ENCODE results near the gene LARP1.

DNA sequence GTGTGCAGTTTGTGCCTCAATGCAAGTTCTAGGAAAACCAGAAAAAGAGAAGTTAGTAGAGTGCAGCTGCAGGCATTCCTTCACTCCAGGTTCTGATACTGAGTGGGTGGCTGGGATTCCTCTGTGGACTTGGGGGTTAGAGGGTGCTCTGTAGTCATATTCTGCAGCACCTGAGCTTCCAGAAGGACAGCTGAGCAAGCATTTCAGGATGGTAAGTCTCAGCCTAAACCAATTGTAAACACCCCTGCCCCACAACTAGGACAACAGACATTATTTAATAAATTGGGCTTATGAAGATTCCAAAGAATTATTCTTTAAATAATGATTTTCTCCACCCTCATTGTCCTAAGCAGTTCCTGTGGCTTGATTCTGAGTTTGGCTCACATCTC lies 86.1 kb downstream of the LARP1 start:
- TF ChIP-seq, protein P1, sequence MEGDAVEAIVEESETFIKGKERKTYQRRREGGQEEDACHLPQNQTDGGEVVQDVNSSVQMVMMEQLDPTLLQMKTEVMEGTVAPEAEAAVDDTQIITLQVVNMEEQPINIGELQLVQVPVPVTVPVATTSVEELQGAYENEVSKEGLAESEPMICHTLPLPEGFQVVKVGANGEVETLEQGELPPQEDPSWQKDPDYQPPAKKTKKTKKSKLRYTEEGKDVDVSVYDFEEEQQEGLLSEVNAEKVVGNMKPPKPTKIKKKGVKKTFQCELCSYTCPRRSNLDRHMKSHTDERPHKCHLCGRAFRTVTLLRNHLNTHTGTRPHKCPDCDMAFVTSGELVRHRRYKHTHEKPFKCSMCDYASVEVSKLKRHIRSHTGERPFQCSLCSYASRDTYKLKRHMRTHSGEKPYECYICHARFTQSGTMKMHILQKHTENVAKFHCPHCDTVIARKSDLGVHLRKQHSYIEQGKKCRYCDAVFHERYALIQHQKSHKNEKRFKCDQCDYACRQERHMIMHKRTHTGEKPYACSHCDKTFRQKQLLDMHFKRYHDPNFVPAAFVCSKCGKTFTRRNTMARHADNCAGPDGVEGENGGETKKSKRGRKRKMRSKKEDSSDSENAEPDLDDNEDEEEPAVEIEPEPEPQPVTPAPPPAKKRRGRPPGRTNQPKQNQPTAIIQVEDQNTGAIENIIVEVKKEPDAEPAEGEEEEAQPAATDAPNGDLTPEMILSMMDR (optimal IDR thresholded peaks at IDR 0.05 in 1 of 3, IDR thresholded peaks at IDR 0.05 in 1 of 3, conservative IDR thresholded peaks at IDR 0.05 in 1 of 3; ENCODE audit: extremely low read depth in 1 of 3, insufficient read depth in 2 of 3, low read length in 3 of 3), result no peak
- TF ChIP-seq EZH2 (IDR thresholded peaks at IDR 0.05; ENCODE audit: low read length), result no peak
